ENCODE data around the gene MCTP1.

GRCh38 chr5:95331358-95331757 lies 46.5 kb upstream of the MCTP1 start:
- TF ChIP-seq PATZ1 (CRISPR knock-in tag; IDR thresholded peaks at IDR 0.05; ENCODE audit: borderline replicate concordance) (no peak), RARB (CRISPR knock-in tag; IDR thresholded peaks at IDR 0.05) (no peak), GLIS3 (CRISPR knock-in tag; IDR thresholded peaks at IDR 0.05) (no peak), TSHZ2 (CRISPR knock-in tag; IDR thresholded peaks at IDR 0.05) (no peak), ISL1 (CRISPR knock-in tag; IDR thresholded peaks at IDR 0.05) (no peak), OSR1 (CRISPR knock-in tag; IDR thresholded peaks at IDR 0.05) (no peak), CSRNP3 (CRISPR knock-in tag; IDR thresholded peaks at IDR 0.05) (no peak), ZFP30 (CRISPR knock-in tag; IDR thresholded peaks at IDR 0.05) (no peak), TCF4 (CRISPR knock-in tag; IDR thresholded peaks at IDR 0.05; ENCODE audit: borderline replicate concordance) (no peak), PPARA (CRISPR knock-in tag; IDR thresholded peaks at IDR 0.05; ENCODE audit: borderline replicate concordance) (no peak)

All from SK-N-SH treated with all-trans-retinoic acid at 6 μM for 48 hours (cell line).